GM10266 (cell line): ENCODE measurements around the gene CDH18.

ENCODE experiments used
- DNase-seq: peaks from one replicate; pipeline ENCODE4 v3.0.0; 2012; ENCODE audit errors: extremely low spot score
- TF ChIP-seq, protein P1 (sequence below): IDR thresholded peaks from 2 replicates; pipeline ENCODE4 v1.5.1; 2012; ENCODE audit warnings: mild to moderate bottlenecking, low read depth; ENCODE audit not compliant: control insufficient read depth, insufficient read depth; ENCODE audit errors: missing control alignments

CDH18 gene

DNA sequence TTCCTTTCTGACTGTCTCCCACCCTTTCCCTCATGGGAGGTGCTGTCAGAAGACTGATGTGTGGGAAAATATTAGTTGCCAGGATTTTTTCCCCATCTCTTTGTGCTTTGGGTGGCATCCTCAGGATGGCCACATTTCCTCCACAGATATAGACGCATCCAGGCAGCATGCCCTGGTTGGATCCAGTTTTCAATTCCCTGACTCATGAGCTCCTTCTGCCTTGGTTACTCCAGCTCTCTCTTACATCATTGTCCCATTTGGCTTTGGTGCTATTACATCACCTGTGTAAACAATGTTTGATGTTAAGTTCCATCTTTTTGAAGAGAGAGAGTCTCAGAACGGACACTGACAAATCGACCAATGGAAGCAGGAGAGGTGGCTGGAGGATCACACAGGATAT lies 302.5 kb downstream of the CDH18 start:
- TF ChIP-seq, protein P1, sequence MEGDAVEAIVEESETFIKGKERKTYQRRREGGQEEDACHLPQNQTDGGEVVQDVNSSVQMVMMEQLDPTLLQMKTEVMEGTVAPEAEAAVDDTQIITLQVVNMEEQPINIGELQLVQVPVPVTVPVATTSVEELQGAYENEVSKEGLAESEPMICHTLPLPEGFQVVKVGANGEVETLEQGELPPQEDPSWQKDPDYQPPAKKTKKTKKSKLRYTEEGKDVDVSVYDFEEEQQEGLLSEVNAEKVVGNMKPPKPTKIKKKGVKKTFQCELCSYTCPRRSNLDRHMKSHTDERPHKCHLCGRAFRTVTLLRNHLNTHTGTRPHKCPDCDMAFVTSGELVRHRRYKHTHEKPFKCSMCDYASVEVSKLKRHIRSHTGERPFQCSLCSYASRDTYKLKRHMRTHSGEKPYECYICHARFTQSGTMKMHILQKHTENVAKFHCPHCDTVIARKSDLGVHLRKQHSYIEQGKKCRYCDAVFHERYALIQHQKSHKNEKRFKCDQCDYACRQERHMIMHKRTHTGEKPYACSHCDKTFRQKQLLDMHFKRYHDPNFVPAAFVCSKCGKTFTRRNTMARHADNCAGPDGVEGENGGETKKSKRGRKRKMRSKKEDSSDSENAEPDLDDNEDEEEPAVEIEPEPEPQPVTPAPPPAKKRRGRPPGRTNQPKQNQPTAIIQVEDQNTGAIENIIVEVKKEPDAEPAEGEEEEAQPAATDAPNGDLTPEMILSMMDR: no peak
- no peak for DNase-seq

DNA sequence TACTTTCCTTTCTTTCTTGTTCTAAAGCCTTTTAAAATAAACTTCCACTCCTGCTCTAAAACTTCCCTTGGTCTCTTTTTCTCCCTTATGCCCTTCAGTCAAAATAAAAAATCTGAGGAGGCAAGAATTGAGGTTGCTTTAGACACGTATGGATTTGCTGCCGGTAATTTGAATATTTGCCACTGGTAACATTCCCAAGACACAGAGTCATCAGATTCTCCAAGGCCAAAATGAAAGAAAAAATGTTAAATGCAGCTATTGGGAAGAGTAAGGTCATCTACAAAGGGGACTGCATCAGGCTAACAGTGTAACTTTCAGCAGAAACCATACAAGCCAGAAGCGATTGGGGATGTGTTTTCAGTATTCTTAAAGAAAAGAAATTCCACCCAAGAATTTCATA lies 311.1 kb downstream of the CDH18 start:
- no peak for DNase-seq
- TF ChIP-seq, protein P1: no peak

DNA sequence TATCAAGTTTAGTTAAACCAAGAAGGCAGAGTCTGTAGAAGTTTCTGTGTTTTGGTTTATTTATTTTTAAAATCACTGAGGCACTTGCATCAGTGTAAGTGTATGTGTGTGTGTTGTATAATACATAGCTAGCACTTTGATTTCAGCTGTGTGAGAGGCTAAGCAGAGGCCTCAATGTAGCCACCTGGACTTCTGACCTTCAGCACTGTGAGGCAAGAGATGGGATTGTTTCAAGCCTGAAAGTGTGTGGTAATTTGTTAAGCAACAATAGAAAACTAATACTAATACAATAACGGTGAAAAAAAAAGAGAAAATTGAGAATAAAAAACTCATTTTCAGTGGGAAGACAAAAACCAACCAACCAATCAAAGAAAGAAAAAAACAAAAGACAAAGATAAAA lies 327.3 kb downstream of the CDH18 start:
- TF ChIP-seq, protein P1: no peak
- no peak for DNase-seq

DNA sequence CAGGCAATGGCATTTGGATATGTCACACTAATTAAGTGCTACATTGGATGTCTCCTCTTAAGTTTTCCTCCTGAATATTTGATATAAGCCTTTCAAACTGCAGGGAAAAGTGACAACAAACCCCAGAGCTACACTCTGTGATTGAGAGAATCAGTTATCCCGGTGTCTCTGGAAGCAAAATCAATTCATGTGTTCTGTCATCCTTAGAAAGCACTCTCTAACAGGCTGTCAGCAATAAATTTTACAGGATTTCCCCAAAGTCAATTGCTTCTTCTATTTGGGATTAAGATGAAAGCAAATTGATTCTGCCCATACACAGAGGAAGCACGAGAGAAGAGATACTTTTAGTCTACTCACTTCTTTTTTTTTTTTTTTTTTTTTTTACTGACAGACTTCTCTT lies 332.4 kb downstream of the CDH18 start:
- no peak for DNase-seq
- TF ChIP-seq, protein P1: no peak

DNA sequence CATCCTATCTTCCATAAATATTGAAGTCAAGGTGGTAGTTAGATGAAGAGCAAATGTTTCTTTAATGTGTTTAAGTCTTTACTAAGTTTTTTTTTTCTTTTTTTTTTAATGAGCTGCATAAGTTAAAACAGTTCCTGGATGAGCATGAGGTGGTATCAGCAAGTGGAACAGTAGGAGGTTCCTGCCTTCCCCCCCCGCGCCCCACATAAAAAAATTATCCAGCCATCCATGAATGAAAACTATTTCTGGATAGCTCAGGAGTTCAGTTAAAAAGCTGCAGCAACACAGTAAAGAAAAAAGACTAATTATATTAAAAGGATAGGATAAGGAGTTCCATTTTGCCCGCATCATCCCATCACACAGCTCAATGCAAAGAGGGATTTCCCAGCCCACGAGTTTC lies 349.5 kb downstream of the CDH18 start:
- TF ChIP-seq, protein P1: no peak
- DNase-seq: no peak

DNA sequence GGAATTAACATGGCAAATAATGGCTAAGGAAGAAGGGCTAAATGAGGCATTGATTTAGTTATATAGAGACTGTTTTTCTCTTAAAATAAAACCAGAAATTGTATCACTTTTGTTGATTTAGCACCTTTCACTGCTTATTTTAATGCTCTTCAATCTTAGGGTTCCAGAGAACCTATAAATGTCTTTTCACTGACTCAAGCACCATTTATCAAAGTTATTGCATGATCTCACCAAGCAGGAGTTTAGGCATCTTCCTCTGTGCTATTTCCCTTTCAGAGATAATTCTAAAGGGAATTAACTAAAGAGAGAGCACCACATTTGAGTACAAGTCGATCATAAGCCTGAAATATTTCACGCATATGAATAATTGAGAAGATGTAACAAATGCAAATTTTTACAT lies 357.1 kb downstream of the CDH18 start:
- TF ChIP-seq, protein P1: no peak

DNA sequence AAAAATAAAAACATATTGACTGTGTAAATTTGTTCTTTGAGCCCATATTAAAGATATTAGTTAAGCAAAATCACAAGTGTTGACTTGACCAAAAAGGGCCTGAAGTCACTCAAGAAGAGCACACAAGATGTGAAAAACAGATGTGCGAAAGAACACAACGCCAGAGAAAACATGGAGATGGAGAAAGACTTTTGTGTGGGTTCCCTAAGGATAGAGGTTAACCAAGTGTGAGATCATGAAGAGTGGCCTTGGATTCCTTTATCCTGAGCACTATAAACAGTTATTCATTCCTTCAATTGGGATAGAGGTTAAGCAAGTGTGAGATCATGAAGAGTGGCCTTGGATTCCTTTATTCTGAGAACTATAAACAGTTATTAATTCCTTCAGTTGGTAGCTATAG lies 361.8 kb downstream of the CDH18 start:
- no peak for DNase-seq
- TF ChIP-seq, protein P1: no peak

More for the DNA sequence above, 357.1 kb downstream of the CDH18 start:
- DNase-seq: no peak

DNA sequence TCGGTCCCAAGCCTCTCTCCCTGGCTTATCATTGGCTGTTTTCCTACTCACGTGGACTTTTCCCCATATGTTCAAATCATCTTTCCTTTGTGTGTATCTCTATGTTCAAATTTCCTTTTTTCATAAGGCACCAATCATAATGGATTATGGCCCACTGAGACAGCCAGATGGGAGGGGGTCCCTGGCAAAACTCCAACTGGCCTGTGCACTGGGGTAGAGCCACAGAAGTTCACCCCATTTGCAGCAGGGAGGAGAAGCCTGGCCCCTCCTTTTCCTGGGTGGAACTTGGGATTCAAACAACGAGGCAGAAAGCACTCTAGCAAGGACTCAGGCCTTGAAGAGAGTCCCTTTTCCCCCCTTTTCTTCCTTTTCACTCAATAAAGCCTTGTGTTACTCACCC lies 362.4 kb downstream of the CDH18 start:
- TF ChIP-seq, protein P1: no peak
- no peak for DNase-seq
